Measurements from ENCODE around the gene AANAT.

AANAT gene

DNA sequence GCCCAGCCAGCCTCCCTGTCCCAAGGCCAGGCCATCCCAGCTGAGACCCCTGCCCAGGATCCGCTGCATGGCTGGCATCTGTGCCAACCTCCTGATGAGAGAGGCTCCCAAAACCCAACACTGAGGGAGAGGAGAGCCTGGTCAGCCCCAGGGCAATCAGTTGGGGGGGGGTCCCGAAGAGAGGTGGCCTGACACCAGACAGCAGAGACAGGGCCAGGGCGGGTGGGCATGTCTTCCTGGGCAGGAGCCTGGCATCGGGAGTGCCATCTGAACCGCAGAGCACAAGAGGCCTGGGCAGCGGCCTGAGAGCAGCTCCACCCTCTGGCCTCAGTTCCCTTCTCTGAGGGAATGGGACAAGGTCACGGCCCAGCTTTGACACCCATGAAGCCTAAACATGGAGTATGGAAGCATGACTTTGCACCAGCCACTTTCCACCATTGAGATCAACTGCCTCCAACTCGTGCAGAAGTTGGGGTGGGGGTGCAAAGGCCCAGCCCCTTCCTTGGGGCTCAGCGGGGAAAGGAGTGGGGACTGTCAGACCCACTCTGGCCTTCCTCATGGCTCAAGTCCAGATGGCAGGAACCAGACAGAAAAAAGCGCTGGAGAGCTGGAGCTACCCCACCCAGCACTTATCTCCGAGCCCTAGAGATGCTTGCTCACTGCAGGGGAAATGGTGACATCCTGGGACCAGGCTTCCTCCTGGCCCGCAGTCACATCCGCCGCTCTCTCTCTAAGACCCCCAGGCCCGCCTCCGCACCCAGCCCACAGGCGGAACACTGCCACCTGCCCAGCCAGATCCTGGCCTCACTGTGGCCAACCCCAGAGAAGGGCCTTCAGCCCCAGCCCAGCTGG lies 24.1 kb downstream of the AANAT start:
- peak; percentile 53 for DNase-seq

DNA sequence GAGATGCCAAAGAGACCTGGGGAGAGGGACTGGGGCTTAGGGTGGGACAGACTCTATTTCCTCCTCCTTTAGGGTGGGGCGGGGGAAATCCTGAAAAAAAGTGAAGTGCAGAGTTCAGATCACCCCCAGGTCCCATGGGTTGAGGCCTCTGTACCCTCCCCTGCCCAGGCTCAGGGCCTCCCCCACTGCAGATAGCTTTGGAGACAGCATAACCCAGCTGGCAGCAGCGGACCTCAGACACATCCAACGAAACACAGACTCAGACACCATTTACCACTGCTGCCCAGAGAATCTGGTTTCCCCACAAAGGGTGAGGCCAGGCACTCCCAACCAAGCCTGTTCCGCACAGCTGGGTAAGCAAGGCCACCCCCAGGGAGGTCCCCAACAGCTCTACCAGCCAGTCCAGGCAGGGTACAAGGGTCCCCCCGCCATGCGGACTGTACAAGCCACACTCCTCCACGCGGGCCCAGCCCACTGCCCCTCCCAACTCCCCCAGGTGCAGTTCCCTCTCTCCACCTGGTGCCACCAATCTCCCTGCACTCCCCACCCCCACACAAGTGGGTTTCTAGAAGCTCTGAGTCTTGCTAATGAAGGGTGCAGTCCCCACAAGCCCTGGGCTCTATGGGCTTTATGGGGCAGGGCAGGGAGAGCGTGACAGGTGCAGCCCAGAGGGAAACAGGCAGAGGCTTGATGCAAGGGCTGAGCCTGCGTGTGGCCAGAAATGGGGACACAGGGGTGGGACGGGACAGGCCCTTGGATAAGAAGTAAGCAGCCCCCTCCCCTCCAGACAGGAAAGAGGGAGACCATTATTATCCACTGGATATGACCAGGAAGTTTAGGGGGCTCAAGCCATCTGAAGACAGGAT lies 25.0 kb downstream of the AANAT start:
- no peak for DNase-seq

DNA sequence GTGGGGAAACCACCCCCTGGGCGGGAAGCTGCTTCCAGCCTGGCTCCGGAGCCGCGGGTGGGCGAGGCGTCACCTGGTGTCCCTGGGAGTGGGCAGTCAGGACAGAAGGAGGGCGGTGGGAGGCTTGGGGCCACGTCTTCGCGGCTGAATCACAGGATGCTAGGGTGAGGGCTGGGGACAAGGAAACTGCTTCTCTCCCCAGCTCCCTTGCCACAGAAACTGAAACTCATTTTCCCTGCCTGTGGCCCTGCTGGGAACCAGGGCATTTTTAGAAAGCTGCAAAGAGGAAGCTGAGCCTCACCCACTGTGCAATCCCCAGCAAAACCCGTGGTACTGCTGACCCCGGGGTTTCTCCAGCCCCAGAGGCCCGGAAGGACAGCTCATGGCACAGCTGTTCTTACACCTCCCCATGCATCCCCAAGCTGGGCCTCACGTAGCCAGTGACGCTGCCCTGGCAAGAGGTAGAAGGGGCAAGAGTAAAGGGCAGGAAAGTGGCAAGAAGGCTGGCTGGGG lies 25.6 kb downstream of the AANAT start:
- DNase-seq = peak; percentile 60

- DNase-seq = no peak
Observed at GRCh38 chr17:76493505-76494167, 26.2 kb downstream of the AANAT start.

DNA sequence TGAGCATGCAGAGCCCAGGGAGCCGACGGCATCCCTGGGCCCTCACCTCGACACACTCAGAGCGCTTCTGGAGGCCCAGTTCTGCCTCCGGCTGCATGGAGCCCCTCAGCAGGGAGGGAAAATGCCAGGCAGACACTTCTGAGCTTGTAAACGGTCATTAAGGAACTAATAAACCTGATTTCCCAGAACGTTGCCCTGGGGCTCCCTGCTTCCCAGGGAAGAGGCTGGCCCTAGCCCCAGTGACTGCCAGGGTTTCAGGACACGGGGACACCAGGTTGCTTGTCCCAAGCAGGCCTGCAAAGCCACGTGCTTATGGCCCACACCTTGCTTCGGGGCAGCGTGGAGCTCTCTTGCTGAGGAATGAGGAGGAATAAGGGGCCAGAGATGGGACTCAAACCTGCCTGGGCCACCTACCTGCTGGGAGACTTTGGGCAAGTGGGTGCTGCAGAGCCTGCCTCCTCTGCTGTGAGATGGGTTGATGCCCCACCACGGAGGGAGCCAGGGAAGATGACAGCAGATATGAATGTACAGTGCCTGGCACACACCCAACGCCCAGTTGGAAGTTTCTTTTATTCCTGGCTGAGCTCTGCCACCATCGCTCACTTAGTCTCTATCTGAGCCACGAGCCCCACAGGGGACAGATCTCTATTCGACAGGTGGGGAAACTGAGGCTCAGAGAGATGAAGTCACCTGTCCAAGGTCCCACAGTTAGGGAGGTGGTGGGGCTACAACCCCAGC lies 28.4 kb downstream of the AANAT start:
- no peak for DNase-seq

GRCh38 chr17:76496464-76496863 lies 29.1 kb downstream of the AANAT start:
- DNase-seq = no peak

- DNase-seq = no peak
Observed at GRCh38 chr17:76497699-76497978, 30.2 kb downstream of the AANAT start.

GRCh38 chr17:76497979-76498875 lies 30.8 kb downstream of the AANAT start:
- DNase-seq = no peak

GRCh38 chr17:76498876-76499251 lies 31.5 kb downstream of the AANAT start:
- no peak for DNase-seq

GRCh38 chr17:76499267-76499667 lies 31.9 kb downstream of the AANAT start:
- no peak for DNase-seq

GRCh38 chr17:76500074-76500746 lies 32.8 kb downstream of the AANAT start:
- peak; percentile 4 for DNase-seq

DNA sequence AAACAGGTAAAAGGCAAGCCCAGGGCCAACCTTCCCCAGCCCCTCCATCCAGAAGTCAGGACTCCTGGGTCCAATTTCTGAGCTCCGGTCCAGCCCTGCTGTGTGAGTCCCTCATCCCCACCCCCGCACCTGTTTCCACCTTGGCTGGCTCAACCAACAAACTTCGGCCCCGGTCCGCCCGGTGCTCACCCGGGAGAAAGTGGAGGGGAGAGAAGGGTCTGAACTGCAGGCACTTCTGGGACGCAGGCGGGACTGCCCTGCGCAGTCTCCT lies 33.3 kb downstream of the AANAT start:
- no peak for DNase-seq

GRCh38 chr17:76501018-76501826 lies 33.8 kb downstream of the AANAT start, which contains the start of gene RHBDF2:
RHBDF2 (minus strand) TSS chr17:76501423; CDS start chr17:76481524, 19,899 bp downstream.
- DNase-seq = peak; percentile 89

GRCh38 chr17:76501827-76502307 lies 34.5 kb downstream of the AANAT start:
- DNase-seq = no peak

DNA sequence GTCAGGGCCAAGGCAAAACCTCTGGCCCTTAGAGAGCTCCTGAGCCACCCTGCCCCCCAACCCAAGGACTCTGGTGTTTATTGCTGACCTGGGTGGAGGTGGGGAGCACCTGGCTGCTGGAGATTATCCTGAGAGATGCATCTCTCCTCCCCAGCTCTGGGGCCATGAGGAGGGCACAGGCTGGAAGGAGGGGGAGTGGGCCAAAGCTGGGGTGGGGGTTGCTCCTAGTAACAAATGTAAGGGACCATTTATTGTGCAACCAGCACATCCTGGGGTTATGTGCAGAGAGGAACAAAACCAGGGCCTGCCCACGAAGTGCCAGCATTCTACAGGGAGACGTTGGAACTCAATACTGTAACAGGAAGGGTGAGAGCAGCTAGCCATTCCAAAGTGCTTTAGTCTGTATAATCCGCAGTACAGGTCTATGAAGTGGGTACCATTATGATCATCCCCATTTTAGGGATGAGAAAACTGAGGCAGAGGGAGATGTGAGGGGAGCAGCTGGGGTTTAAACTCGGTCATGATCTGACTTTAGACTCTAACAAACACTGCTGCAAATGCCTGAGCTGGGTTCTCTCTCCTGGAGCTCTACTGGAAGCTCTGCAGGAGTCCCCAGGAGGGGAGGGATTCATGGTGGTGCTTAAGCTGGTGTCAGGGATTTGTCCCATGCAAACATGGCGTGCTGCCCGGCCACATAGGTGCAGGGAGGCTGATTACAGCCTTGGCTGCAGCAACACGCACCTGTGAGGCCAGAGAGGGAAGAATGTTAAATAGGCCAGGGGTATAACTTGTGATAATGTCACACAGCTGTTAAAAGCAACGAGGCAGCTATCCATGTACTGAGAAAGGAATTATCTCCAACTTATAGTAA lies 35.2 kb downstream of the AANAT start:
- peak; percentile 4 for DNase-seq

DNA sequence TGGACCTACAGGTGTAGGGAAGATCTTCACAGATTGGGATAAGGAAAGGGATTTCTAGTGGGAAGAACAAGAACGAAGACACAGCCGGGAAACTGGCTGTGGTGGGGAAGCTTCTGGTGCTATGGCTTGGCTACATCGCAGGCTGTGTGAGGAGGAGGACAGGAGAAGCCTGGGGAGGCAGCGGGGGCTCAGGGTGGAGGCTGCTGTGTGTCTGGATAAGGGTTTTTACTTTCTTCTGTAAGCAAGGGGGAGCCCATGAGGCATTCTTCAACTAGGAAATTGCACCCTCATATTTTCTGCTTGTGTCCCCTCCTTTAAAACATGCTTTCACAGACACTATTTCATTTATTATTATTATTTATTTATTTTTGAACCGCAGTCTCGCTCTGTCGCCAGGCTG lies 36.7 kb downstream of the AANAT start:
- peak; percentile 66 for DNase-seq

GRCh38 chr17:76506408-76507345 lies 39.3 kb downstream of the AANAT start:
- peak; percentile 85 for DNase-seq

Data from hematopoietic multipotent progenitor cell treated with erythropoietin and hydrocortisone succinate and interleukin-3 and kit ligand, for 6 days (in vitro differentiated cells).